IMR-90 (cell line): Measurements from ENCODE around the gene CASTOR1. TPM values are rescaled to one million over a fixed set of nuclear protein-coding genes. Genes with fewer than 3 reads are reported as not detected.

ENCODE experiments used
- ATAC-seq: fragments of 200-7000 bp; cut with Tn5 transposase; 2 replicates; pipeline ENCODE4 v1.9.1; 2020; ENCODE audit warnings: low read depth, mild to moderate bottlenecking, moderate library complexity
- BruUV-seq: library from RNA; stranded (reverse); fragments of 400-500 nt; replicated peaks from 2 replicates; lab custom pipeline; 2021; lab: Mats Ljungman, UMichigan
- CTCF ChIA-PET: fragments of 300-600 bp; formaldehyde crosslinking; extraction: SDS; loops from one replicate; lab custom pipeline; 2021; ENCODE audit warnings: antibody characterized with exemption; lab: Yijun Ruan, JAX
- POLR2A ChIA-PET: fragments of 300-600 bp; sonication (Branson Sonifier 250); formaldehyde crosslinking; loops from one replicate; lab custom pipeline; 2022; ENCODE audit warnings: antibody characterized with exemption; ENCODE audit not compliant: unreplicated experiment; lab: Charles Lee
- DNase-seq: peaks from one replicate; pipeline ENCODE4 v3.0.0; 2013
- H2AFZ ChIP-seq: replicated peaks from 2 replicates; pipeline ENCODE3; 2013; ENCODE audit warnings: low read length, mild to moderate bottlenecking; ENCODE audit not compliant: poor library complexity
- H2AK5ac ChIP-seq: 2 replicates; pipeline ENCODE4 v1.6.1; 2013; ENCODE audit warnings: low read depth, low read length, inconsistent platforms
- H2AK9ac ChIP-seq: replicated peaks from 2 replicates; pipeline ENCODE3; 2013; ENCODE audit warnings: mild to moderate bottlenecking, low read depth, low read length, moderate library complexity; ENCODE audit not compliant: poor library complexity
- H2BK120ac ChIP-seq: 2 replicates; pipeline ENCODE4 v1.6.1; 2013; ENCODE audit warnings: low read depth, low read length, inconsistent platforms
- H2BK15ac ChIP-seq: 3 replicates; pipeline ENCODE4 v1.6.1; 2013; ENCODE audit warnings: low read depth, low read length, inconsistent platforms
- H2BK20ac ChIP-seq: 2 replicates; pipeline ENCODE4 v1.6.1; 2013; ENCODE audit warnings: low read depth, mild to moderate bottlenecking, inconsistent platforms, low read length, moderate library complexity
- H2BK5ac ChIP-seq: 2 replicates; pipeline ENCODE4 v1.6.1; 2013; ENCODE audit warnings: mild to moderate bottlenecking, low read depth, low read length, inconsistent platforms; ENCODE audit not compliant: poor library complexity, severe bottlenecking
- H3K14ac ChIP-seq: replicated peaks from 2 replicates; pipeline ENCODE4 v1.6.1; 2013; ENCODE audit warnings: low read depth, low read length, inconsistent platforms
- H3K18ac ChIP-seq: 2 replicates; pipeline ENCODE4 v1.6.1; 2013; ENCODE audit warnings: low read depth, low read length, control low read depth
- H3K23ac ChIP-seq: 2 replicates; pipeline ENCODE4 v1.6.1; 2013; ENCODE audit warnings: low read depth, low read length, inconsistent platforms
- H3K27ac ChIP-seq: 2 replicates; pipeline ENCODE4 v1.5.1; 2013; ENCODE audit warnings: mild to moderate bottlenecking, control low read depth, low read length; ENCODE audit not compliant: insufficient read depth
- H3K27me3 ChIP-seq: 2 replicates; pipeline ENCODE4 v1.6.1; 2013; ENCODE audit warnings: low read length; ENCODE audit not compliant: control insufficient read depth, insufficient read depth
- H3K36me3 ChIP-seq: 2 replicates; pipeline ENCODE4 v1.6.1; 2013; ENCODE audit warnings: low read length, mixed read lengths; ENCODE audit not compliant: control insufficient read depth, insufficient read depth
- H3K4ac ChIP-seq: 2 replicates; pipeline ENCODE4 v1.6.1; 2013; ENCODE audit warnings: low read depth, low read length, inconsistent platforms
- H3K4me1 ChIP-seq: 2 replicates; pipeline ENCODE4 v1.6.1; 2013; ENCODE audit warnings: low read length, mixed read lengths; ENCODE audit not compliant: control insufficient read depth, insufficient read depth
- H3K4me2 ChIP-seq: 2 replicates; pipeline ENCODE4 v1.6.1; 2013; ENCODE audit warnings: low read depth, mild to moderate bottlenecking, control low read depth, low read length, moderate library complexity
- H3K4me3 ChIP-seq: 2 replicates; pipeline ENCODE4 v1.5.1; 2013; ENCODE audit warnings: low read depth, mild to moderate bottlenecking, control low read depth, low read length, moderate library complexity; ENCODE audit not compliant: insufficient read depth
- H3K56ac ChIP-seq: 2 replicates; pipeline ENCODE4 v1.6.1; 2013; ENCODE audit warnings: low read length, inconsistent platforms; ENCODE audit not compliant: insufficient read depth; ENCODE audit errors: extremely low read depth
- H3K79me1 ChIP-seq, 2 experiments: 2 replicates each; pipeline ENCODE4 v1.6.1; 2013; ENCODE audit warnings: low read length in 2 of 2, inconsistent platforms in 1 of 2, low read depth in 1 of 2
- H3K9ac ChIP-seq: 2 replicates; pipeline ENCODE4 v1.6.1; 2013; ENCODE audit warnings: low read depth, low read length, control low read depth
- H3K9me1 ChIP-seq: 2 replicates; pipeline ENCODE4 v1.6.1; 2013; ENCODE audit warnings: low read length, inconsistent platforms; ENCODE audit not compliant: insufficient read depth
- H3K9me3 ChIP-seq: 2 replicates; pipeline ENCODE4 v1.6.1; 2013; ENCODE audit warnings: low read length; ENCODE audit not compliant: control insufficient read depth, insufficient read depth
- H4K20me1 ChIP-seq: 2 replicates; pipeline ENCODE4 v1.6.1; 2013; ENCODE audit warnings: low read length, inconsistent platforms; ENCODE audit not compliant: insufficient read depth
- H4K5ac ChIP-seq: 2 replicates; pipeline ENCODE4 v1.6.1; 2013; ENCODE audit warnings: mild to moderate bottlenecking, low read depth, low read length, control low read depth
- H4K8ac ChIP-seq, 2 experiments: 2 replicates each; pipeline ENCODE4 v1.6.1; 2013; ENCODE audit warnings: low read depth in 2 of 2, low read length in 2 of 2, control low read depth in 1 of 2, inconsistent platforms in 1 of 2
- H4K91ac ChIP-seq: 2 replicates; pipeline ENCODE4 v1.6.1; 2013; ENCODE audit warnings: low read depth, low read length, inconsistent platforms; ENCODE audit not compliant: insufficient read depth
- BHLHE40 ChIP-seq: fragments of 150-350 bp; IDR thresholded peaks from 2 replicates; pipeline ENCODE4 v1.6.1; 2016; ENCODE audit warnings: mild to moderate bottlenecking, low read depth, low read length
- CEBPB ChIP-seq: IDR thresholded peaks from 2 replicates; pipeline ENCODE4 v1.6.1; 2012; ENCODE audit warnings: low read depth, low read length, improper control_type of control experiment
- CHD1 ChIP-seq: IDR thresholded peaks from 2 replicates; pipeline ENCODE4 v1.6.1; 2012; ENCODE audit warnings: low read depth, low read length, improper control_type of control experiment
- CTCF ChIP-seq: conservative IDR thresholded peaks from 2 replicates; pipeline ENCODE4 v1.5.1; 2012; ENCODE audit warnings: mild to moderate bottlenecking, low read depth, low read length, improper control_type of control experiment
- ELK1 ChIP-seq: fragments of 150-350 bp; IDR thresholded peaks from 2 replicates; pipeline ENCODE4 v1.6.1; 2016; ENCODE audit warnings: low read depth, mild to moderate bottlenecking, low read length, moderate library complexity, borderline replicate concordance
- FOS ChIP-seq: fragments of 150-350 bp; IDR thresholded peaks from 2 replicates; pipeline ENCODE4 v1.6.1; 2016; ENCODE audit warnings: low read depth, low read length
- MAFK ChIP-seq: IDR thresholded peaks from 2 replicates; pipeline ENCODE4 v1.6.1; 2012; ENCODE audit warnings: low read depth, low read length, improper control_type of control experiment
- MAZ ChIP-seq: IDR thresholded peaks from 2 replicates; pipeline ENCODE4 v1.6.1; 2012; ENCODE audit warnings: low read depth, mild to moderate bottlenecking, low read length, improper control_type of control experiment, moderate library complexity, borderline replicate concordance
- MXI1 ChIP-seq: IDR thresholded peaks from 2 replicates; pipeline ENCODE4 v1.6.1; 2012; ENCODE audit warnings: low read depth, mild to moderate bottlenecking, low read length, moderate library complexity, borderline replicate concordance
- NFE2L2 ChIP-seq: fragments of 150-350 bp; IDR thresholded peaks from 2 replicates; pipeline ENCODE4 v1.6.1; 2016; ENCODE audit warnings: low read depth, mild to moderate bottlenecking, low read length
- POLR2A ChIP-seq: IDR thresholded peaks from 2 replicates; pipeline ENCODE4 v1.6.1; 2012; ENCODE audit warnings: mild to moderate bottlenecking, low read depth, low read length
- RAD21 ChIP-seq: IDR thresholded peaks from 2 replicates; pipeline ENCODE4 v1.6.1; 2012; ENCODE audit warnings: low read length, improper control_type of control experiment
- RCOR1 ChIP-seq: IDR thresholded peaks from 2 replicates; pipeline ENCODE4 v1.6.1; 2012; ENCODE audit warnings: mild to moderate bottlenecking, low read length, improper control_type of control experiment; ENCODE audit not compliant: insufficient replicate concordance
- RFX5 ChIP-seq: IDR thresholded peaks from 2 replicates; pipeline ENCODE4 v1.8.0; 2012; ENCODE audit warnings: low read depth, mild to moderate bottlenecking, low read length, moderate library complexity
- SMC3 ChIP-seq: fragments of 150-350 bp; IDR thresholded peaks from 2 replicates; pipeline ENCODE4 v1.6.1; 2016; ENCODE audit warnings: low read depth, mild to moderate bottlenecking, antibody characterized with exemption, low read length, moderate library complexity
- USF2 ChIP-seq: fragments of 150-350 bp; IDR thresholded peaks from 2 replicates; pipeline ENCODE4 v1.6.1; 2017; ENCODE audit warnings: mild to moderate bottlenecking, antibody characterized with exemption, low read length, low read depth
- WGBS, 2 experiments: methylation state at CpG; one replicate each; pipeline versions ENCODE4 v1.1.5 to v1.1.7; 2013; ENCODE audit warnings: missing lambda C conversion rate in 2 of 2; ENCODE audit not compliant: insufficient read length in 1 of 2; ENCODE audit errors: extremely low coverage in 2 of 2; 5-methylcytosine and 5-hydroxymethylcytosine counted together
- dilution Hi-C: fragments of 300-500 bp; cut with HindIII; formaldehyde crosslinking; loops from one replicate; pipeline ENCODE4 v1.14.3; 2018; ENCODE audit warnings: low sequenced_read_pairs; ENCODE audit not compliant: unreplicated experiment
- in situ Hi-C: fragments of 300-500 bp; cut with MboI; formaldehyde crosslinking; loops from 3 replicates; pipeline ENCODE4 v1.14.3; 2019; ENCODE audit warnings: low sequenced_read_pairs, inconsistent platforms, mixed read lengths
- intact Hi-C: fragments of 100-400 bp; cut with micrococcal nuclease; formaldehyde crosslinking; loops from 2 replicates; pipeline ENCODE4 v1.10.0; 2022
- polyA plus RNA-seq, 3 experiments: library from polyadenylated mRNA; depleted of rRNA; stranded (reverse); fragments of >200 nt; gene quantifications; 2 replicates each; pipeline ENCODE4 v1.2.3, GENCODE V29; 2012; ENCODE audit warnings: low replicate concordance in 1 of 3
- total RNA-seq: library from RNA; depleted of rRNA; stranded (reverse); fragments of >200 nt; gene quantifications from 2 replicates; pipeline ENCODE4 v1.2.3, GENCODE V29; 2012

CASTOR1 gene
- total and polyA plus RNA-seq, 2 of the 4 experiments (the other 2 are of a cell fraction) = 10.6 to 23.5 TPM

GRCh38 chr22:30337461-30337778, 48.1 kb upstream of the CASTOR1 start:
- DNase-seq (no peak), ATAC-seq (no peak)
- H2AK9ac ChIP-seq = no peak overlapping the region
- H4K91ac ChIP-seq = no peak overlapping the region
- no peak overlapping the region for H2BK120ac ChIP-seq
- H3K4me2 ChIP-seq = no peak overlapping the region
- WGBS, 2 experiments = 93% methylated on average over 3 of the region's 8 CpGs; no CpG with 5 or more reads in 1 of the 2 experiments
- no peak overlapping the region for H3K56ac ChIP-seq
- H4K8ac ChIP-seq = no peak overlapping the region
- intact Hi-C loops (no loop called here), dilution Hi-C loops (no loop called here), in situ Hi-C loops (no loop called here)
- H2BK5ac ChIP-seq = no peak overlapping the region
- no peak overlapping the region for H3K4me3 ChIP-seq
- no peak overlapping the region for H3K4ac ChIP-seq
- TF ChIP-seq MXI1 (no peak), RAD21 (no peak), ELK1 (no peak), MAFK (no peak), CTCF (no peak), CHD1 (no peak), POLR2A (no peak), FOS (no peak), BHLHE40 (no peak), RCOR1 (no peak), MAZ (no peak), NFE2L2 (no peak), SMC3 (no peak), CEBPB (no peak), RFX5 (no peak), USF2 (no peak)
- no peaks in the 10 kb centered on the region for H3K27me3 ChIP-seq
- H4K20me1 ChIP-seq = 0 out of 2 replicates have a peak, but pooled peaks cover 3% of the 10 kb centered on the region
- peaks cover 2 to 11% of the 10 kb centered on the region in 2 experiments; a peak in 3 of 4 replicates for H3K79me1 ChIP-seq
- ChIA-PET CTCF (no interaction called here), POLR2A (interaction anchor here (1.5 kb wide), 1 partner anchor 11 kb away, joined by 3 read pairs; the partner anchor contains the start of gene TBC1D10A)
- H2AFZ ChIP-seq = no peak overlapping the region
- no peak overlapping the region for H3K14ac ChIP-seq
- no peaks in the 10 kb centered on the region for H3K9me3 ChIP-seq
- H2BK20ac ChIP-seq = no peak overlapping the region
- H3K9me1 ChIP-seq = peaks cover 11% of the 10 kb centered on the region
- H3K4me1 ChIP-seq = no peaks in the 10 kb centered on the region
- H4K5ac ChIP-seq = no peak overlapping the region
- no peak overlapping the region for H3K27ac ChIP-seq
- no peak overlapping the region for H3K23ac ChIP-seq
- no peak overlapping the region for H3K9ac ChIP-seq
- no peak overlapping the region for H3K18ac ChIP-seq
- no peak overlapping the region for H2AK5ac ChIP-seq
- peaks cover 95% of the 10 kb centered on the region for H3K36me3 ChIP-seq
- no peak overlapping the region for H2BK15ac ChIP-seq
- BruUV-seq = no TSS peak
